ENCODE data around the gene CLEC16A. TPM values are rescaled to one million over a fixed set of nuclear protein-coding genes. Genes with fewer than 3 reads are reported as not detected.

The CLEC16A gene
- total RNA-seq, 4 donors from 2014 or later = 29.5 to 58.8 (median 48.4) TPM

GRCh38 chr16:11190588-11191560 is 246.5 kb downstream of the CLEC16A start:
- no peak for DNase-seq
- Histone ChIP-seq H3K9me3 (no peaks in the 10 kb centered on the region), H3K4me1 (no peaks in the 10 kb centered on the region), H3K27ac (no peak overlapping the region), H3K27me3 (no peaks in the 10 kb centered on the region), H3K36me3 (no peaks in the 10 kb centered on the region), H3K4me3 (replicated peaks in 1 of 3) (no peak overlapping the region)
- intact Hi-C loops (cut with DNase I) = no loop called here
- WGBS, 2 donors = 85 to 88% methylated on average over 9 to 13 of the region's 15 CpGs
- TF ChIP-seq CTCF (IDR thresholded peaks at IDR 0.05) (no peak), POLR2A (IDR thresholded peaks at IDR 0.05) (no peak)

- Histone ChIP-seq H3K36me3 (no peaks in the 10 kb centered on the region), H3K27ac (no peak overlapping the region), H3K4me3 (replicated peaks in 1 of 3) (no peak overlapping the region), H3K27me3 (no peaks in the 10 kb centered on the region), H3K9me3 (no peaks in the 10 kb centered on the region), H3K4me1 (no peaks in the 10 kb centered on the region)
- intact Hi-C loops (cut with DNase I) = no loop called here
- no peak for DNase-seq
- 74 to 77% methylated on average over 5 of the region's 5 CpGs for WGBS, 2 donors
- no peak for TF ChIP-seq POLR2A (IDR thresholded peaks at IDR 0.05)
- TF ChIP-seq CTCF (IDR thresholded peaks at IDR 0.05) = no peak
Observed at GRCh38 chr16:11191665-11192064, 247.3 kb downstream of the CLEC16A start.

- intact Hi-C loops (cut with DNase I) = no loop called here
- TF ChIP-seq CTCF (IDR thresholded peaks at IDR 0.05) (no peak), POLR2A (IDR thresholded peaks at IDR 0.05) (no peak)
- no peaks in the 10 kb centered on the region for H3K27me3 ChIP-seq
- no peaks in the 10 kb centered on the region for H3K36me3 ChIP-seq
- no peaks in the 10 kb centered on the region for H3K9me3 ChIP-seq
- H3K27ac ChIP-seq = no peak overlapping the region
- DNase-seq = no peak
- no peaks in the 10 kb centered on the region for H3K4me1 ChIP-seq
- no peak overlapping the region for H3K4me3 ChIP-seq (replicated peaks in 1 of 3)
Observed at GRCh38 chr16:11193494-11193893, 249.1 kb downstream of the CLEC16A start.

GRCh38 chr16:11194913-11195312 is 250.5 kb downstream of the CLEC16A start:
- no peak for TF ChIP-seq CTCF (IDR thresholded peaks at IDR 0.05)
- TF ChIP-seq POLR2A (IDR thresholded peaks at IDR 0.05) = no peak
- DNase-seq = no peak
- 87 to 88% methylated on average over 5 of the region's 5 CpGs for WGBS, 2 donors
- H3K36me3 ChIP-seq = no peaks in the 10 kb centered on the region
- H3K27me3 ChIP-seq = no peaks in the 10 kb centered on the region
- intact Hi-C loops (cut with DNase I) = no loop called here
- H3K4me1 ChIP-seq = no peaks in the 10 kb centered on the region
- H3K9me3 ChIP-seq = no peaks in the 10 kb centered on the region
- H3K27ac ChIP-seq = no peak overlapping the region
- H3K4me3 ChIP-seq (replicated peaks in 1 of 3) = no peak overlapping the region

- TF ChIP-seq POLR2A (IDR thresholded peaks at IDR 0.05) (no peak), CTCF (IDR thresholded peaks at IDR 0.05) (no peak)
- DNase-seq = no peak
- Histone ChIP-seq H3K4me3 (replicated peaks in 1 of 3) (no peak overlapping the region), H3K4me1 (no peaks in the 10 kb centered on the region), H3K27ac (no peak overlapping the region), H3K27me3 (no peaks in the 10 kb centered on the region), H3K36me3 (no peaks in the 10 kb centered on the region), H3K9me3 (no peaks in the 10 kb centered on the region)
- 79 to 95% methylated on average over 3 of the region's 3 CpGs for WGBS, 2 donors
- intact Hi-C loops (cut with DNase I) = no loop called here
Observed at GRCh38 chr16:11196286-11196828, 252.0 kb downstream of the CLEC16A start.

All from thyroid gland (tissue), 4 donors.